Panc1 (cell line): Measurements from ENCODE around the gene CRADD.

ENCODE experiments used
- POLR2AphosphoS5 ChIP-seq: IDR thresholded peaks from 2 replicates; pipeline ENCODE4 v1.6.1; 2012; ENCODE audit warnings: mild to moderate bottlenecking, low read depth, low read length, moderate library complexity
- TCF7L2 ChIP-seq: IDR thresholded peaks from 2 replicates; pipeline ENCODE4 v1.6.1; 2011; ENCODE audit warnings: mild to moderate bottlenecking, low read depth, low read length, inconsistent platforms
- TF ChIP-seq, protein P1 (sequence below): fragments of 450-650 bp; IDR thresholded peaks from 2 replicates; pipeline ENCODE4 v1.5.1; 2017; ENCODE audit warnings: mild to moderate bottlenecking
- TF ChIP-seq, protein P2 (sequence below), 2 experiments: IDR thresholded peaks; 2 replicates each; pipeline ENCODE4 v1.6.1; 2011 to 2012; ENCODE audit warnings: low read depth in 2 of 2, control low read depth in 1 of 2, low read length in 1 of 2, mild to moderate bottlenecking in 1 of 2, moderate library complexity in 1 of 2; ENCODE audit not compliant: insufficient read depth in 1 of 2

DNA sequence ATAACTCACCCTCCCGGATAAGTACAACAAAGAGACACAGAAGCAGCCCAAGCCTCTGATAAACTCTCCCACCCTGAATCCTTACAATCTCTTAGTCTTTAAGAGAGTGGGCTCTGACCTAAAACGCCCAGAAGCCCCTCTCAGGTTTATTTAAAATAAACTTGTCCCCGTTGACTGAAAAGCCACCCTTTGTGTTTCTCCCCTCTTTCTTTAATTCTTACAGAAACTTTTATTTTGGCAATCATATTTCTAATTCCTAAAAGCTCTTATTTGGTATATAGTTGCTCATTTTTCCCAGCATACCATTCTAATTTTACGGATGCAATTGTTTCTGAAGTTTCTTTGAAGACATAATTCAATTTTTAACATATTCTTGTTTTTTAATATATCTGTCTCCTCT lies 249.1 kb downstream of the CRADD start:
- TF ChIP-seq, protein P1, sequence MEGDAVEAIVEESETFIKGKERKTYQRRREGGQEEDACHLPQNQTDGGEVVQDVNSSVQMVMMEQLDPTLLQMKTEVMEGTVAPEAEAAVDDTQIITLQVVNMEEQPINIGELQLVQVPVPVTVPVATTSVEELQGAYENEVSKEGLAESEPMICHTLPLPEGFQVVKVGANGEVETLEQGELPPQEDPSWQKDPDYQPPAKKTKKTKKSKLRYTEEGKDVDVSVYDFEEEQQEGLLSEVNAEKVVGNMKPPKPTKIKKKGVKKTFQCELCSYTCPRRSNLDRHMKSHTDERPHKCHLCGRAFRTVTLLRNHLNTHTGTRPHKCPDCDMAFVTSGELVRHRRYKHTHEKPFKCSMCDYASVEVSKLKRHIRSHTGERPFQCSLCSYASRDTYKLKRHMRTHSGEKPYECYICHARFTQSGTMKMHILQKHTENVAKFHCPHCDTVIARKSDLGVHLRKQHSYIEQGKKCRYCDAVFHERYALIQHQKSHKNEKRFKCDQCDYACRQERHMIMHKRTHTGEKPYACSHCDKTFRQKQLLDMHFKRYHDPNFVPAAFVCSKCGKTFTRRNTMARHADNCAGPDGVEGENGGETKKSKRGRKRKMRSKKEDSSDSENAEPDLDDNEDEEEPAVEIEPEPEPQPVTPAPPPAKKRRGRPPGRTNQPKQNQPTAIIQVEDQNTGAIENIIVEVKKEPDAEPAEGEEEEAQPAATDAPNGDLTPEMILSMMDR: no peak
- TF ChIP-seq POLR2AphosphoS5 (no peak), TCF7L2 (no peak)
- TF ChIP-seq, protein P2, sequence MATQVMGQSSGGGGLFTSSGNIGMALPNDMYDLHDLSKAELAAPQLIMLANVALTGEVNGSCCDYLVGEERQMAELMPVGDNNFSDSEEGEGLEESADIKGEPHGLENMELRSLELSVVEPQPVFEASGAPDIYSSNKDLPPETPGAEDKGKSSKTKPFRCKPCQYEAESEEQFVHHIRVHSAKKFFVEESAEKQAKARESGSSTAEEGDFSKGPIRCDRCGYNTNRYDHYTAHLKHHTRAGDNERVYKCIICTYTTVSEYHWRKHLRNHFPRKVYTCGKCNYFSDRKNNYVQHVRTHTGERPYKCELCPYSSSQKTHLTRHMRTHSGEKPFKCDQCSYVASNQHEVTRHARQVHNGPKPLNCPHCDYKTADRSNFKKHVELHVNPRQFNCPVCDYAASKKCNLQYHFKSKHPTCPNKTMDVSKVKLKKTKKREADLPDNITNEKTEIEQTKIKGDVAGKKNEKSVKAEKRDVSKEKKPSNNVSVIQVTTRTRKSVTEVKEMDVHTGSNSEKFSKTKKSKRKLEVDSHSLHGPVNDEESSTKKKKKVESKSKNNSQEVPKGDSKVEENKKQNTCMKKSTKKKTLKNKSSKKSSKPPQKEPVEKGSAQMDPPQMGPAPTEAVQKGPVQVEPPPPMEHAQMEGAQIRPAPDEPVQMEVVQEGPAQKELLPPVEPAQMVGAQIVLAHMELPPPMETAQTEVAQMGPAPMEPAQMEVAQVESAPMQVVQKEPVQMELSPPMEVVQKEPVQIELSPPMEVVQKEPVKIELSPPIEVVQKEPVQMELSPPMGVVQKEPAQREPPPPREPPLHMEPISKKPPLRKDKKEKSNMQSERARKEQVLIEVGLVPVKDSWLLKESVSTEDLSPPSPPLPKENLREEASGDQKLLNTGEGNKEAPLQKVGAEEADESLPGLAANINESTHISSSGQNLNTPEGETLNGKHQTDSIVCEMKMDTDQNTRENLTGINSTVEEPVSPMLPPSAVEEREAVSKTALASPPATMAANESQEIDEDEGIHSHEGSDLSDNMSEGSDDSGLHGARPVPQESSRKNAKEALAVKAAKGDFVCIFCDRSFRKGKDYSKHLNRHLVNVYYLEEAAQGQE (IDR thresholded peaks at IDR 0.05; ENCODE audit: insufficient read depth in 1 of 2, low read depth in 2 of 2, low read length in 1 of 2): no peak
